ENCODE measurements around the gene LRTM2.

LRTM2 gene

GRCh38 chr12:1883513-1883912 lies 63.1 kb downstream of the LRTM2 start:
- no peak for DNase-seq (ENCODE audit: low read depth)

GRCh38 chr12:1884651-1885050 lies 64.3 kb downstream of the LRTM2 start:
- DNase-seq (ENCODE audit: low read depth) = no peak

- no peak for DNase-seq (ENCODE audit: low read depth)
Measured at GRCh38 chr12:1885082-1885596, 64.8 kb downstream of the LRTM2 start.

DNA sequence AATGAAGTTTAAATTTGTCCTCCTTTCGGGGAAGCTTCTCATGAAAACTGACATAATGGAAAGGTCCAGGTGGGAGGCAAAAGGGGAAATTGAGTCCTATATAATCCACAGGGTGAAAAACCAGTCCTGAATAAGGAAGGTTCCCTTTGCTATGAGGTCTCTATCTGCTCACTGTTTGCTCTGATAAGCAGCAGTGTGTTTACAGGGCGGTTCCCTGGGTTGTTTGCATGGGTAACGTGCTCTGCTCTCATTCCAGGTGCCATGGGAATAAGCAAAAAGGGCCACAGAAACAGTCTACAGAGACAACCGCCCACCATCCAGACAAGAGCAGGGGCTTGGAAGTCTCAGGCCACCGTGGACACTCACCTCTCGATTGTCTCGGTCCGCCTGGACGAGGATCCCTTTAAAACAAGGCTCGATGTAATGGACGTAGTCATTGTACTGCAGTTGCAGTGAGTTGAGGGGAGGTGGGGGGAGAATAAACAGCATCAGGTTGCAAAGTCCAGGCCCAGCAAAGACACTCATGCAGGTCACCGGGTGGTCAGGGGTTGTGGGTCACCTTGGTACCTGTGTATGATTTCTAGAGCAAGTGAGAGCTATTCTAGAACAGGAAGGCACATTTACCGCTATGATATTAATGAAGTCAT lies 65.4 kb downstream of the LRTM2 start:
- no peak for DNase-seq (ENCODE audit: low read depth)

Data from ELR (cell line).